CD8-positive, alpha-beta memory T cell (primary cell): ENCODE results near the gene PCDHB16. TPM values are rescaled to one million over a fixed set of nuclear protein-coding genes. Genes with fewer than 3 reads are reported as not detected.
"Not testable (repeated sequence)": the region's sequence is repeated elsewhere in the genome, so short reads cannot be mapped to it uniquely, and the experiment has no call there.

Experiments used
- CTCF ChIA-PET: fragments of 350-600 bp; sonication (Branson Sonifier 250); formaldehyde crosslinking; loops from one replicate; lab custom pipeline; 2021; ENCODE audit warnings: antibody characterized with exemption; lab: Charles Lee
- POLR2A ChIA-PET: fragments of 350-600 bp; sonication (Branson Sonifier 250); formaldehyde crosslinking; loops from one replicate; lab custom pipeline; 2021; ENCODE audit warnings: antibody characterized with exemption; lab: Charles Lee
- DNase-seq, 5 donors: peaks; one replicate each; pipeline versions ENCODE4 v3.0.0 to v3.0.0-alpha.2; 2020 to 2022; ENCODE audit warnings: mixed read lengths in 1 of 5
- H3K27ac ChIP-seq: one replicate; pipeline ENCODE4 v1.7.0; 2013; ENCODE audit warnings: low read depth, mild to moderate bottlenecking, low read length, moderate library complexity
- H3K27me3 ChIP-seq: 2 replicates; pipeline ENCODE4 v1.7.0; 2013; ENCODE audit warnings: low read length, mild to moderate bottlenecking; ENCODE audit not compliant: insufficient read depth, poor library complexity, severe bottlenecking
- H3K36me3 ChIP-seq: 2 replicates; pipeline ENCODE4 v1.7.0; 2013; ENCODE audit warnings: mild to moderate bottlenecking, low read length, moderate library complexity; ENCODE audit not compliant: insufficient read depth
- H3K4me1 ChIP-seq: 2 replicates; pipeline ENCODE4 v1.7.0; 2013; ENCODE audit warnings: mild to moderate bottlenecking, low read length, moderate library complexity; ENCODE audit not compliant: insufficient read depth
- H3K4me3 ChIP-seq: 2 replicates; pipeline ENCODE4 v1.7.0; 2013; ENCODE audit warnings: mild to moderate bottlenecking, low read length
- H3K9me3 ChIP-seq: 2 replicates; pipeline ENCODE4 v1.7.0; 2013; ENCODE audit warnings: mild to moderate bottlenecking, low read length
- H3K27ac Mint-ChIP-seq, 8 donors: one replicate each; pipeline ENCODE4 v1.8.0; 2020 to 2021; ENCODE audit warnings: mixed read lengths in 8 of 8, mild to moderate bottlenecking in 6 of 8, inconsistent platforms in 3 of 8, moderate library complexity in 3 of 8
- H3K27me3 Mint-ChIP-seq, 2 donors: one replicate each; pipeline ENCODE4 v1.8.0; 2020 to 2021; ENCODE audit warnings: mixed read lengths in 2 of 2, mild to moderate bottlenecking in 1 of 2, moderate library complexity in 1 of 2
- H3K36me3 Mint-ChIP-seq, 3 donors: one replicate each; pipeline ENCODE4 v1.8.0; 2020 to 2021; ENCODE audit warnings: mixed read lengths in 3 of 3, inconsistent platforms in 1 of 3, mild to moderate bottlenecking in 1 of 3
- H3K4me1 Mint-ChIP-seq, 3 donors: one replicate each; pipeline ENCODE4 v1.8.0; 2020 to 2021; ENCODE audit warnings: mixed read lengths in 3 of 3, inconsistent platforms in 1 of 3, mild to moderate bottlenecking in 1 of 3
- H3K4me3 Mint-ChIP-seq, 7 donors: one replicate each; pipeline ENCODE4 v1.8.0; 2020 to 2021; ENCODE audit warnings: mixed read lengths in 7 of 7, mild to moderate bottlenecking in 6 of 7, moderate library complexity in 4 of 7, inconsistent platforms in 2 of 7
- H3K9me3 Mint-ChIP-seq, 5 donors: one replicate each; pipeline ENCODE4 v1.8.0; 2020 to 2022; ENCODE audit warnings: mixed read lengths in 5 of 5, mild to moderate bottlenecking in 3 of 5, moderate library complexity in 2 of 5, inconsistent platforms in 1 of 5
- polyA plus RNA-seq: library from polyadenylated mRNA; unstranded; fragments of 300-500 nt; fragmentation: Illumina TruSeq; gene quantifications from one replicate; pipeline ENCODE4 v1.2.3, GENCODE V29; 2021
- total RNA-seq, 2 experiments: library from RNA; stranded (reverse); gene quantifications; one replicate each; pipeline ENCODE4 v1.2.3, GENCODE V29; 2021

The PCDHB16 gene
- total and polyA plus RNA-seq, 3 experiments from 2014 or later = not detected

DNA sequence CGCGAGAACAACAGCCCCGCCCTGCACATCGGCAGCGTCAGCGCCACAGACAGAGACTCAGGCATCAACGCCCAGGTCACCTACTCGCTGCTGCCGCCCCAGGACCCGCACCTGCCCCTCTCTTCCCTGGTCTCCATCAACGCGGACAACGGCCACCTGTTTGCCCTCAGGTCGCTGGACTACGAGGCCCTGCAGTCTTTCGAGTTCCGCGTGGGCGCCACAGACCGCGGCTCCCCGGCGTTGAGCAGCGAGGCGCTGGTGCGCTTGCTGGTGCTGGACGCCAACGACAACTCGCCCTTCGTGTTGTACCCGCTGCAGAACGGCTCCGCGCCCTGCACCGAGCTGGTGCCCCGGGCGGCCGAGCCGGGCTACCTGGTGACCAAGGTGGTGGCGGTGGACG is 30.6 kb upstream of the PCDHB16 start:
- H3K4me1 ChIP-seq, H3K36me3 Mint-ChIP-seq, DNase-seq, H3K9me3 ChIP-seq, H3K27me3 ChIP-seq, H3K27ac ChIP-seq, POLR2A ChIA-PET, H3K36me3 ChIP-seq, H3K4me1 Mint-ChIP-seq, H3K27ac Mint-ChIP-seq, H3K4me3 ChIP-seq, CTCF ChIA-PET, H3K4me3 Mint-ChIP-seq: not testable (repeated sequence)
- Mint-ChIP-seq H3K27me3 (peaks cover 12 to 46% of the 10 kb centered on the region in 2 donors), H3K9me3 (peaks cover 18 to 31% (median 24%) of the 10 kb centered on the region in 5 donors)

DNA sequence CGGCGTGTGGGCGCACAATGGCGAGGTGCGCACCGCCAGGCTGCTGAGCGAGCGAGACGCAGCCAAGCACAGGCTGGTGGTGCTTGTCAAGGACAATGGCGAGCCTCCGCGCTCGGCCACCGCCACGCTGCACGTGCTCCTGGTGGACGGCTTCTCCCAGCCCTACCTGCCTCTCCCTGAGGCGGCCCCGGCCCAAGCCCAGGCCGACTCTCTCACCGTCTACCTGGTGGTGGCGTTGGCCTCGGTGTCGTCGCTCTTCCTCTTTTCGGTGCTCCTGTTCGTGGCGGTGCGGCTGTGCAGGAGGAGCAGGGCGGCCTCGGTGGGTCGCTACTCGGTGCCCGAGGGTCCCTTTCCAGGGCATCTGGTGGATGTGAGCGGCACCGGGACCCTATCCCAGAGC is 30.1 kb upstream of the PCDHB16 start:
- H3K36me3 ChIP-seq, POLR2A ChIA-PET, H3K4me3 Mint-ChIP-seq, H3K36me3 Mint-ChIP-seq, H3K27me3 ChIP-seq, H3K27ac ChIP-seq, H3K27ac Mint-ChIP-seq, H3K4me3 ChIP-seq, H3K9me3 ChIP-seq, H3K4me1 Mint-ChIP-seq, H3K4me1 ChIP-seq, DNase-seq, CTCF ChIA-PET: not testable (repeated sequence)
- H3K27me3 Mint-ChIP-seq = peaks cover 13 to 50% of the 10 kb centered on the region in 2 donors
- peaks cover 22 to 36% (median 26%) of the 10 kb centered on the region in 5 donors for H3K9me3 Mint-ChIP-seq

DNA sequence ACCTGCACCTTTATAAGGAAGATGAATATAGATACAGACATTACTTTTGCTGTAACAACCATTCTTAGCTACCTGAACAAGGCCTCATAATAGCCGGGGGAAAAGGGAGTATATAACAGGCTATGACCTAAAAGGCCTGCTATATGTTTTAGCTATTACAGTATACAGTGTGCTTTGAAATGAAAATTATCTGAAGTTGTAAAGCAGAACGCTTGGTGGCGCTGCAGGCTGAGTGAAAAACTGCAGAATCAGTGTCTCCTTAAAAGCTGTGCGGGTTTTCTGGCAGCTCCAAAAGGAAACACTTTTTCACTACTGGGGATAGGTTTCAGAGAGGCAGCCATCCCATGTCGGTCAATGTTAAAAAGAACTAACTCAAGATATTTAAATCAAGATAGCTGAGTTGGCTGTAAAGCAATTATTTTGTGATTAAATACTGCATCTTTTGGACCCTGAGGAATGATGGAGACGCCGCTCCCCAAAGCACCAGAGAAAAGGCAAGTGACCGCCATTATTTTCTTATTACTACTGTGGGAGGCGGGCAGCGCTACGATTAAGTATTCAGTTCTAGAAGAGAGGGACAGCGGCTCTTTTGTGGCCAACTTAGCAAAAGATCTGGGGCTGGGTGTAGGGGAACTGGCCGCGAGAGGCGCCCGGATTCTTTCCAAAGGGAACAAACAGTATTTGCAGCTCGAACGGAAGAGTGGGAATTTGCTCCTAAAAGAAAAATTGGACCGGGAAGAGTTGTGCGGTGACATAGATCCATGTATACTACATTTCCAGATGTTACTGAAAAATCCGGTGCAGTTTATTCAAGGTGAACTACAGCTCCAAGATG is 26.4 kb upstream of the PCDHB16 start:
- CTCF ChIA-PET = interaction anchor here (0.6 kb wide), 2 partner anchors 11 to 13 kb away, joined by 3 read pairs; no protein-coding TSS in a partner anchor
- no peaks in the 10 kb centered on the region for H3K4me1 ChIP-seq
- no peaks in the 10 kb centered on the region for H3K27me3 ChIP-seq
- H3K27me3 Mint-ChIP-seq = peaks cover 14 to 51% of the 10 kb centered on the region in 2 donors
- H3K4me3 Mint-ChIP-seq = no peak overlapping the region
- no peak overlapping the region for H3K27ac Mint-ChIP-seq
- no peaks in the 10 kb centered on the region for H3K9me3 ChIP-seq
- H3K36me3 Mint-ChIP-seq = peaks cover 0 to 3% (median 0%) of the 10 kb centered on the region in 3 donors
- H3K4me3 ChIP-seq = no peak overlapping the region
- no peak overlapping the region for H3K27ac ChIP-seq
- peaks cover 18 to 36% (median 31%) of the 10 kb centered on the region in 5 donors for H3K9me3 Mint-ChIP-seq
- POLR2A ChIA-PET = no interaction called here
- H3K36me3 ChIP-seq = no peaks in the 10 kb centered on the region
- H3K4me1 Mint-ChIP-seq = no peaks in the 10 kb centered on the region
- DNase-seq = no peak

DNA sequence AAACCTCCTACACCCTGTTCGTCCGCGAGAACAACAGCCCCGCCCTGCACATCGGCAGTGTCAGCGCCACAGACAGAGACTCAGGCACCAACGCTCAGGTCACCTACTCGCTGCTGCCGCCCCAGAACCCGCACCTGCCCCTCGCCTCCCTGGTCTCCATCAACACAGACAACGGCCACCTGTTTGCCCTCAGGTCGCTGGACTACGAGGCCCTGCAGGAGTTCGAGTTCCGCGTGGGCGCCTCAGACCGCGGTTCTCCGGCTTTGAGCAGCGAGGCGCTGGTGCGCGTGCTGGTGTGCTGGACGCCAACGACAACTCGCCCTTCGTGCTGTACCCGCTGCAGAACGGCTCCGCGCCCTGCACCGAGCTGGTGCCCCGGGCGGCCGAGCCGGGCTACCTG is 24.8 kb upstream of the PCDHB16 start:
- H3K27me3 ChIP-seq, H3K27ac ChIP-seq, H3K4me1 ChIP-seq, H3K9me3 ChIP-seq, CTCF ChIA-PET, DNase-seq, H3K36me3 ChIP-seq, H3K4me1 Mint-ChIP-seq, H3K4me3 ChIP-seq, POLR2A ChIA-PET, H3K36me3 Mint-ChIP-seq, H3K4me3 Mint-ChIP-seq, H3K27ac Mint-ChIP-seq: not testable (repeated sequence)
- peaks cover 13 to 30% (median 23%) of the 10 kb centered on the region in 5 donors for H3K9me3 Mint-ChIP-seq
- H3K27me3 Mint-ChIP-seq = peaks cover 12 to 42% of the 10 kb centered on the region in 2 donors

DNA sequence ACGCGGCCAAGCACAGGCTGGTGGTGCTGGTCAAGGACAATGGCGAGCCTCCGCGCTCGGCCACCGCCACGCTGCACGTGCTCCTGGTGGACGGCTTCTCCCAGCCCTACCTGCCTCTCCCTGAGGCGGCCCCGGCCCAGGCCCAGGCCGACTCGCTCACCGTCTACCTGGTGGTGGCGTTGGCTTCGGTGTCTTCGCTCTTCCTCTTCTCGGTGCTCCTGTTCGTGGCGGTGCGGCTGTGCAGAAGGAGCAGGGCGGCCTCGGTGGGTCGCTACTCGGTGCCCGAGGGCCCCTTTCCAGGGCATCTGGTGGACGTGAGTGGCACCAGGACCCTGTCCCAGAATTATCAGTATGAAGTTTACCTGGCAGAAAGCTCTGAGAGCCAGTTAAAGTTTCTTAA is 24.3 kb upstream of the PCDHB16 start:
- H3K36me3 ChIP-seq, H3K4me1 ChIP-seq, H3K27me3 ChIP-seq, H3K4me3 ChIP-seq, CTCF ChIA-PET, H3K27ac ChIP-seq, H3K4me1 Mint-ChIP-seq, POLR2A ChIA-PET, H3K27ac Mint-ChIP-seq, H3K9me3 ChIP-seq, DNase-seq, H3K4me3 Mint-ChIP-seq, H3K36me3 Mint-ChIP-seq: not testable (repeated sequence)
- H3K9me3 Mint-ChIP-seq = peaks cover 13 to 29% (median 24%) of the 10 kb centered on the region in 5 donors
- H3K27me3 Mint-ChIP-seq = peaks cover 10 to 40% of the 10 kb centered on the region in 2 donors

DNA sequence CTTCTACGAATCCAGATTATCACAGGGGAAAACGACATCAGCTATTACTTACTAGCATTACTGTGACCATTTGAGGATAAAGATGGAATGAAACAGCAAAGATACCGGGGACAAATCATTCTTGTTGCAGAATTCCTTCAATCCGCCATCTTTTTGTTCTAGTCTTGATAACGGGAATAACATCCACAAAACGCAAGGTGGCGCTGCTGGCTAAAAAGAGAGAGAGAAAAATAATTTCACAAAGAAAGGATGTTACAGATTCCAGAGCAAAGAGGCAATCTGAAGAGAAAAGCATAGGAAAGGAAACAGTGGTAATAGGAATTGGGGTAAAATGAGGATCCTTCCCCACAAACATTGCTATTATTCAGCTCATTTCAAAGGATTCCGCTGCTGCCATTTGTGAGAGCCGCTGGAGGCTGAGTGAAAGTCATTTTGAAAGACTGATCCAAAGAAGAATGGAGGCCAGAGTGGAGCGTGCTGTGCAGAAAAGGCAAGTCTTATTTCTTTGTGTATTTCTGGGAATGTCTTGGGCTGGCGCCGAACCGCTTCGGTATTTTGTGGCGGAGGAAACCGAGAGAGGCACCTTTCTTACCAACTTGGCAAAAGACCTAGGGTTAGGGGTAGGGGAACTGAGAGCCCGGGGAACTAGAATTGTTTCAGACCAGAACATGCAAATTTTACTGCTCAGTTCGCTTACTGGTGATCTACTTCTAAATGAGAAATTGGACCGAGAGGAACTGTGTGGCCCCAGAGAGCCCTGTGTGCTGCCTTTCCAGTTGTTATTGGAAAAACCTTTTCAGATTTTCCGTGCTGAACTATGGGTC is 9.6 kb upstream of the PCDHB16 start, which contains the start of gene PCDHB7:
TSS of gene PCDHB7 (plus strand) at position 264 of the 824 bp plus-strand sequence. CDS start at position 456, 192 bp downstream.
- Histone ChIP-seq H3K4me1 (no peaks in the 10 kb centered on the region), H3K27me3 (no peaks in the 10 kb centered on the region), H3K9me3 (no peaks in the 10 kb centered on the region), H3K36me3 (no peaks in the 10 kb centered on the region), H3K27ac (no peak within 1 kb of the TSS), H3K4me3 (no peak within 1 kb of the TSS)
- no peaks in the 10 kb centered on the region for H3K36me3 Mint-ChIP-seq
- DNase-seq = no peak
- H3K4me3 Mint-ChIP-seq = peak within 1 kb of the TSS in 2 of 7 donors; percentile 1 to 4
- H3K27me3 Mint-ChIP-seq = peaks cover 12 to 31% of the 10 kb centered on the region in 2 donors
- H3K4me1 Mint-ChIP-seq = peaks cover 5 to 6% (median 5%) of the 10 kb centered on the region in 3 donors
- POLR2A ChIA-PET = no interaction called here
- CTCF ChIA-PET = no interaction called here
- no peak within 1 kb of the TSS for H3K27ac Mint-ChIP-seq
- H3K9me3 Mint-ChIP-seq = peaks cover 5 to 18% (median 9%) of the 10 kb centered on the region in 5 donors

DNA sequence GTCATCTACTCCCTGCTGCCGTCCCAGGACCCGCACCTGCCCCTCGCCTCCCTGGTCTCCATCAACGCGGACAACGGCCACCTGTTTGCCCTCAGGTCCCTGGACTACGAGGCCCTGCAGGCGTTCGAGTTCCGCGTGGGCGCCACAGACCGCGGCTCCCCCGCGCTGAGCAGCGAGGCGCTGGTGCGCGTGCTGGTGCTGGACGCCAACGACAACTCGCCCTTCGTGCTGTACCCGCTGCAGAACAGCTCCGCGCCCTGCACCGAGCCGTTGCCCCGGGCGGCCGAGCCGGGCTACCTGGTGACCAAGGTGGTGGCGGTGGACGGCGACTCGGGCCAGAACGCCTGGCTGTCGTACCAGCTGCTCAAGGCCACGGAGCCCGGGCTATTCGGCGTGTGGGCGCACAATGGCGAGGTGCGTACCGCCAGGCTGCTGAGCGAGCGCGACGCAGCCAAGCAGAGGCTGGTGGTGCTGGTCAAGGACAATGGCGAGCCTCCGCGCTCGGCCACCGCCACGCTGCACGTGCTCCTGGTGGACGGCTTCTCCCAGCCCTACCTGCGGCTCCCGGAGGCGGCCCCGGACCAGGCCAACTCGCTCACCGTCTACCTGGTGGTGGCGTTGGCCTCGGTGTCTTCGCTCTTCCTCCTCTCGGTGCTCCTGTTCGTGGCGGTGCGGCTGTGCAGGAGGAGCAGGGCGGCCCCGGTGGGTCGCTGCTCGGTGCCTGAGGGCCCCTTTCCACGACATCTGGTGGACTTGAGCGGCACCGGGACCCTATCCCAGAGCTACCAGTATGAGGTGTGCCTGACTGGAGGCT is 7.7 kb upstream of the PCDHB16 start:
- H3K4me1 Mint-ChIP-seq, CTCF ChIA-PET, H3K27me3 ChIP-seq, H3K27ac ChIP-seq, H3K4me3 Mint-ChIP-seq, H3K36me3 ChIP-seq, H3K4me1 ChIP-seq, H3K36me3 Mint-ChIP-seq, H3K9me3 ChIP-seq, H3K27ac Mint-ChIP-seq, H3K4me3 ChIP-seq, POLR2A ChIA-PET: not testable (repeated sequence)
- Mint-ChIP-seq H3K27me3 (peaks cover 6 to 16% of the 10 kb centered on the region in 2 donors), H3K9me3 (peaks cover 5 to 14% (median 7%) of the 10 kb centered on the region in 5 donors)
- DNase-seq = peak in 1 of 5 donors; percentile 51
